Neural cell (in vitro differentiated cells): Measurements from ENCODE around the gene MAP4K4. TPM values are rescaled to one million over a fixed set of nuclear protein-coding genes. Genes with fewer than 3 reads are reported as not detected.

ENCODE experiments used
- H2AFZ ChIP-seq: fragments of 200-600, 300-800 bp; sonication (generic), shearing (Covaris generic); 2 replicates; pipeline ENCODE4 v1.6.0; 2014; ENCODE audit warnings: low read depth, mild to moderate bottlenecking, antibody characterized with exemption, low read length, moderate library complexity
- H3F3A ChIP-seq: fragments of 200-600 bp; shearing (Covaris generic); 2 replicates; pipeline ENCODE4 v1.6.1; 2016; ENCODE audit warnings: mild to moderate bottlenecking, moderate library complexity, mixed read lengths, antibody characterized with exemption, low read length; ENCODE audit not compliant: insufficient read depth, poor library complexity, severe bottlenecking
- H3K27ac ChIP-seq: fragments of 200-600, 300-800 bp; sonication (generic), shearing (Covaris generic); 2 replicates; pipeline ENCODE4 v1.5.1; 2014; ENCODE audit warnings: mild to moderate bottlenecking, low read length, moderate library complexity
- H3K27me3 ChIP-seq: fragments of 300-800, 200-600 bp; sonication (generic), shearing (Covaris generic); 2 replicates; pipeline ENCODE4 v1.6.0; 2014; ENCODE audit warnings: mild to moderate bottlenecking, low read depth, low read length, moderate library complexity; ENCODE audit not compliant: insufficient read depth
- H3K36me3 ChIP-seq: fragments of 300-800, 200-600 bp; sonication (generic), shearing (Covaris generic); 2 replicates; pipeline ENCODE4 v1.5.1; 2014; ENCODE audit warnings: mild to moderate bottlenecking, antibody characterized with exemption, low read length, moderate library complexity; ENCODE audit not compliant: insufficient read depth
- H3K4me2 ChIP-seq: fragments of 300-800, 200-600 bp; sonication (generic), shearing (Covaris generic); 2 replicates; pipeline ENCODE4 v1.6.0; 2014; ENCODE audit warnings: mild to moderate bottlenecking, low read length
- H3K4me3 ChIP-seq: fragments of 300-800, 200-600 bp; sonication (generic), shearing (Covaris generic); 2 replicates; pipeline ENCODE4 v1.5.1; 2014; ENCODE audit warnings: mild to moderate bottlenecking, low read length, moderate library complexity
- H3K79me2 ChIP-seq: fragments of 200-600 bp; shearing (Covaris generic); replicated peaks from 2 replicates; pipeline ENCODE4 v1.6.0; 2014; ENCODE audit warnings: mild to moderate bottlenecking, low read length, moderate library complexity; ENCODE audit not compliant: insufficient read depth
- H3K9ac ChIP-seq: fragments of 300-800, 200-600 bp; sonication (generic), shearing (Covaris generic); 2 replicates; pipeline ENCODE4 v1.6.1; 2016; ENCODE audit warnings: mild to moderate bottlenecking, low read length, mixed read lengths
- H3K9me2 ChIP-seq: fragments of 200-600 bp; shearing (Covaris generic); 2 replicates; pipeline ENCODE4 v1.6.1; 2016; ENCODE audit warnings: mild to moderate bottlenecking, low read length, mixed read lengths; ENCODE audit not compliant: insufficient read depth
- H3K9me3 ChIP-seq: fragments of 200-600, 300-800 bp; sonication (generic), shearing (Covaris generic); 2 replicates; pipeline ENCODE4 v1.6.1; 2016; ENCODE audit warnings: mild to moderate bottlenecking, mixed run types, low read length, moderate library complexity, mixed read lengths
- H4K20me1 ChIP-seq: fragments of 200-600 bp; shearing (Covaris generic); 2 replicates; pipeline ENCODE4 v1.6.1; 2016; ENCODE audit warnings: mild to moderate bottlenecking, mixed run types; ENCODE audit not compliant: insufficient read depth
- EP300 ChIP-seq: fragments of 450-650 bp; conservative IDR thresholded peaks from 2 replicates; pipeline ENCODE4 v1.6.1; 2014; ENCODE audit warnings: antibody characterized with exemption, mild to moderate bottlenecking, moderate library complexity; ENCODE audit not compliant: poor library complexity, severe bottlenecking
- EZH2 ChIP-seq: fragments of 200-600, 300-800 bp; shearing (Covaris generic), sonication (generic); IDR thresholded peaks from 2 replicates; pipeline ENCODE4 v1.6.1; 2014; ENCODE audit warnings: antibody characterized with exemption, low read length, borderline replicate concordance, mild to moderate bottlenecking; ENCODE audit not compliant: insufficient read depth, poor library complexity, severe bottlenecking
- MXI1 ChIP-seq: fragments of 450-650 bp; conservative IDR thresholded peaks from 2 replicates; pipeline ENCODE4 v1.6.1; 2014; ENCODE audit warnings: antibody characterized with exemption, mild to moderate bottlenecking; ENCODE audit not compliant: poor library complexity, severe bottlenecking
- POLR2AphosphoS5 ChIP-seq: IDR thresholded peaks from 2 replicates; pipeline ENCODE4 v1.6.1; 2012
- RAD21 ChIP-seq: fragments of 450-650 bp; conservative IDR thresholded peaks from 2 replicates; pipeline ENCODE4 v1.6.1; 2014; ENCODE audit warnings: antibody characterized with exemption, mild to moderate bottlenecking, moderate library complexity
- SMC3 ChIP-seq: fragments of 450-650 bp; conservative IDR thresholded peaks from 2 replicates; pipeline ENCODE4 v1.6.1; 2014; ENCODE audit warnings: antibody characterized with exemption, mild to moderate bottlenecking, moderate library complexity; ENCODE audit not compliant: poor library complexity
- TAF1 ChIP-seq: IDR thresholded peaks from 2 replicates; pipeline ENCODE4 v1.6.1; 2012; ENCODE audit warnings: low read depth
- polyA plus RNA-seq: library from polyadenylated mRNA; depleted of rRNA; stranded (reverse); fragments of >200 nt; gene quantifications from 2 replicates; pipeline ENCODE4 v1.2.3, GENCODE V29; 2014
- TF ChIP-seq, protein P1 (sequence below): IDR thresholded peaks from 2 replicates; pipeline ENCODE4 v1.6.1; 2012; ENCODE audit warnings: borderline replicate concordance
- TF ChIP-seq, protein P2 (sequence below): fragments of 450-650 bp; IDR thresholded peaks from 2 replicates; pipeline ENCODE4 v1.5.1; 2014; ENCODE audit warnings: antibody characterized with exemption, mild to moderate bottlenecking, moderate library complexity; ENCODE audit not compliant: poor library complexity, severe bottlenecking

Gene MAP4K4
- polyA plus RNA-seq, 1 donor from 2014 or later: 125 TPM

DNA sequence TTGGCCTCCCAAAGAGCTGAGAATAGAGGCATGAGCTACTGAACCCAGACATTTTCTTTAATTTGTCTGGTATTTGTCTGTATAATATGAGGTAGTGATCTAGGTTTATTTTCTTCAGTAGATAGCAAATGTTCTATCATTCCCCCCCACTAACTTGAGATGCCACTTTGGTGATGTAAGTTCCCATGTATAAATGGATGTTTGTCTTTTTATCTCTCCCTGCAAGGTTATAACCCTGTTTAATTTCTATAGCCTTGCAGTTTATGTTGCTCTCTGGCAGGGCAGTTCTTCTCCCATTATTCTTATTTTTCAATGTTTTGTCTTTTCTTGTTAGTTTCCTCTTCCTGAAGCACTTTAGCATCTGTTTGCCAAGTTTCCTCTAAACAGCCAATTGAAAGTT, 39.1 kb upstream of the MAP4K4 start:
- TF ChIP-seq, protein P1, sequence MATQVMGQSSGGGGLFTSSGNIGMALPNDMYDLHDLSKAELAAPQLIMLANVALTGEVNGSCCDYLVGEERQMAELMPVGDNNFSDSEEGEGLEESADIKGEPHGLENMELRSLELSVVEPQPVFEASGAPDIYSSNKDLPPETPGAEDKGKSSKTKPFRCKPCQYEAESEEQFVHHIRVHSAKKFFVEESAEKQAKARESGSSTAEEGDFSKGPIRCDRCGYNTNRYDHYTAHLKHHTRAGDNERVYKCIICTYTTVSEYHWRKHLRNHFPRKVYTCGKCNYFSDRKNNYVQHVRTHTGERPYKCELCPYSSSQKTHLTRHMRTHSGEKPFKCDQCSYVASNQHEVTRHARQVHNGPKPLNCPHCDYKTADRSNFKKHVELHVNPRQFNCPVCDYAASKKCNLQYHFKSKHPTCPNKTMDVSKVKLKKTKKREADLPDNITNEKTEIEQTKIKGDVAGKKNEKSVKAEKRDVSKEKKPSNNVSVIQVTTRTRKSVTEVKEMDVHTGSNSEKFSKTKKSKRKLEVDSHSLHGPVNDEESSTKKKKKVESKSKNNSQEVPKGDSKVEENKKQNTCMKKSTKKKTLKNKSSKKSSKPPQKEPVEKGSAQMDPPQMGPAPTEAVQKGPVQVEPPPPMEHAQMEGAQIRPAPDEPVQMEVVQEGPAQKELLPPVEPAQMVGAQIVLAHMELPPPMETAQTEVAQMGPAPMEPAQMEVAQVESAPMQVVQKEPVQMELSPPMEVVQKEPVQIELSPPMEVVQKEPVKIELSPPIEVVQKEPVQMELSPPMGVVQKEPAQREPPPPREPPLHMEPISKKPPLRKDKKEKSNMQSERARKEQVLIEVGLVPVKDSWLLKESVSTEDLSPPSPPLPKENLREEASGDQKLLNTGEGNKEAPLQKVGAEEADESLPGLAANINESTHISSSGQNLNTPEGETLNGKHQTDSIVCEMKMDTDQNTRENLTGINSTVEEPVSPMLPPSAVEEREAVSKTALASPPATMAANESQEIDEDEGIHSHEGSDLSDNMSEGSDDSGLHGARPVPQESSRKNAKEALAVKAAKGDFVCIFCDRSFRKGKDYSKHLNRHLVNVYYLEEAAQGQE: no peak
- TF ChIP-seq, protein P2, sequence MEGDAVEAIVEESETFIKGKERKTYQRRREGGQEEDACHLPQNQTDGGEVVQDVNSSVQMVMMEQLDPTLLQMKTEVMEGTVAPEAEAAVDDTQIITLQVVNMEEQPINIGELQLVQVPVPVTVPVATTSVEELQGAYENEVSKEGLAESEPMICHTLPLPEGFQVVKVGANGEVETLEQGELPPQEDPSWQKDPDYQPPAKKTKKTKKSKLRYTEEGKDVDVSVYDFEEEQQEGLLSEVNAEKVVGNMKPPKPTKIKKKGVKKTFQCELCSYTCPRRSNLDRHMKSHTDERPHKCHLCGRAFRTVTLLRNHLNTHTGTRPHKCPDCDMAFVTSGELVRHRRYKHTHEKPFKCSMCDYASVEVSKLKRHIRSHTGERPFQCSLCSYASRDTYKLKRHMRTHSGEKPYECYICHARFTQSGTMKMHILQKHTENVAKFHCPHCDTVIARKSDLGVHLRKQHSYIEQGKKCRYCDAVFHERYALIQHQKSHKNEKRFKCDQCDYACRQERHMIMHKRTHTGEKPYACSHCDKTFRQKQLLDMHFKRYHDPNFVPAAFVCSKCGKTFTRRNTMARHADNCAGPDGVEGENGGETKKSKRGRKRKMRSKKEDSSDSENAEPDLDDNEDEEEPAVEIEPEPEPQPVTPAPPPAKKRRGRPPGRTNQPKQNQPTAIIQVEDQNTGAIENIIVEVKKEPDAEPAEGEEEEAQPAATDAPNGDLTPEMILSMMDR: no peak
- TF ChIP-seq RAD21: no peak
- no peak for TF ChIP-seq TAF1
- no peak for TF ChIP-seq EZH2
- no peak for TF ChIP-seq MXI1
- no peak for TF ChIP-seq POLR2AphosphoS5
- no peak for TF ChIP-seq SMC3
- no peak for TF ChIP-seq EP300
- no peaks in the 10 kb centered on the region for H3K9me3 ChIP-seq
- H3K36me3 ChIP-seq: no peaks in the 10 kb centered on the region
- H3K4me3 ChIP-seq: no peak overlapping the region
- no peaks in the 10 kb centered on the region for H3F3A ChIP-seq
- H3K79me2 ChIP-seq: no peaks in the 10 kb centered on the region
- H3K27me3 ChIP-seq: no peaks in the 10 kb centered on the region
- H4K20me1 ChIP-seq: no peaks in the 10 kb centered on the region
- no peak overlapping the region for H3K4me2 ChIP-seq
- H3K27ac ChIP-seq: no peak overlapping the region
- no peak overlapping the region for H2AFZ ChIP-seq
- H3K9ac ChIP-seq: no peak overlapping the region
- H3K9me2 ChIP-seq: no peaks in the 10 kb centered on the region

DNA sequence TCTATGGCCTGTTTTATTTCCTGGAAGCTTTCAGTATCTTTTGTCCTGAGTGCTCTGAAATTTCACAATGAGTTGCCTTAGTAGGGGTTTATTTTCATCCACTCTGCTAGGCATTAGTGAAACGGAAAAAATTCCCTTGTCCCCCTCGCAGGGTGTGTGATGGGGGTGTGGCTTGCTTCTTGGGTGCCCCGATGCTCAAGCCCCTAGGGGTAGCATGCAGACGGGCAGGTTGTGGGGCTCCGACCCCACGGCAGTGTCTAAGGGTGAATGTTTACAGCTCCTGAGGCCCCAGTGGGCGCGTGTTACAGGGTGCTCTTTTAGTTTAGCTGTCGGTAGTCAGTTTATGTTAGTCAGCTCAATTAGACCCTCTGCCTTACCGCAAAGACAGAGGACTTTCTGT, 32.2 kb upstream of the MAP4K4 start:
- no peak overlapping the region for H3K27ac ChIP-seq
- no peaks in the 10 kb centered on the region for H3K9me2 ChIP-seq
- no peaks in the 10 kb centered on the region for H3K79me2 ChIP-seq
- TF ChIP-seq MXI1: no peak
- no peak for TF ChIP-seq EP300
- no peak for TF ChIP-seq POLR2AphosphoS5
- TF ChIP-seq EZH2: no peak
- TF ChIP-seq RAD21: no peak
- TF ChIP-seq TAF1: no peak
- TF ChIP-seq, protein P2: no peak
- TF ChIP-seq SMC3: no peak
- TF ChIP-seq, protein P1: no peak
- peaks cover 4% of the 10 kb centered on the region for H3K9me3 ChIP-seq
- H3K36me3 ChIP-seq: no peaks in the 10 kb centered on the region
- no peak overlapping the region for H2AFZ ChIP-seq
- H3K4me3 ChIP-seq: no peak overlapping the region
- no peak overlapping the region for H3K4me2 ChIP-seq
- no peak overlapping the region for H3K9ac ChIP-seq
- no peaks in the 10 kb centered on the region for H4K20me1 ChIP-seq
- no peaks in the 10 kb centered on the region for H3K27me3 ChIP-seq
- H3F3A ChIP-seq: no peaks in the 10 kb centered on the region
